ENCODE measurements around the gene TNFRSF25.

TNFRSF25 gene

GRCh38 chr1:6427441-6428390 is 38.3 kb downstream of the TNFRSF25 start:
- no peak for TF ChIP-seq CTCF (IDR thresholded peaks at IDR 0.05; ENCODE audit: insufficient read depth, low read length, poor library complexity, severe bottlenecking)
- no peak for DNase-seq (ENCODE audit: extremely low read depth, insufficient read length)
- Histone ChIP-seq H3K27me3 (replicated peaks; ENCODE audit: control insufficient read depth, insufficient read depth, low read length) (no peaks in the 10 kb centered on the region; the same call in 1 of the 2 replicates), H3K4me3 (replicated peaks; ENCODE audit: low read depth, low read length) (no peak overlapping the region), H3K36me3 (ENCODE audit: control insufficient read depth, insufficient read depth, low read length) (no peaks in the 10 kb centered on the region)

- H3K4me3 ChIP-seq (replicated peaks; ENCODE audit: low read depth, low read length) = no peak overlapping the region
- H3K27me3 ChIP-seq (replicated peaks; ENCODE audit: control insufficient read depth, insufficient read depth, low read length) = no peaks in the 10 kb centered on the region; the same call in 1 of the 2 replicates
- H3K36me3 ChIP-seq (ENCODE audit: control insufficient read depth, insufficient read depth, low read length) = no peaks in the 10 kb centered on the region
- no peak for TF ChIP-seq CTCF (IDR thresholded peaks at IDR 0.05; ENCODE audit: insufficient read depth, low read length, poor library complexity, severe bottlenecking)
- no peak for DNase-seq (ENCODE audit: extremely low read depth, insufficient read length)
Observed at GRCh38 chr1:6426972-6427350, 39.0 kb downstream of the TNFRSF25 start.

- Histone ChIP-seq H3K36me3 (ENCODE audit: control insufficient read depth, insufficient read depth, low read length) (no peaks in the 10 kb centered on the region), H3K27me3 (replicated peaks; ENCODE audit: control insufficient read depth, insufficient read depth, low read length) (peaks cover 2% of the 10 kb centered on the region), H3K4me3 (replicated peaks; ENCODE audit: low read depth, low read length) (no peak overlapping the region)
- TF ChIP-seq CTCF (IDR thresholded peaks at IDR 0.05; ENCODE audit: insufficient read depth, low read length, poor library complexity, severe bottlenecking) = no peak
- no peak for DNase-seq (ENCODE audit: extremely low read depth, insufficient read length)
Observed at GRCh38 chr1:6426277-6426971, 39.5 kb downstream of the TNFRSF25 start.

- H3K27me3 ChIP-seq (replicated peaks; ENCODE audit: control insufficient read depth, insufficient read depth, low read length) = peaks cover 4% of the 10 kb centered on the region
- TF ChIP-seq CTCF (IDR thresholded peaks at IDR 0.05; ENCODE audit: insufficient read depth, low read length, poor library complexity, severe bottlenecking) = no peak
- no peaks in the 10 kb centered on the region for H3K36me3 ChIP-seq (ENCODE audit: control insufficient read depth, insufficient read depth, low read length)
- no peak overlapping the region for H3K4me3 ChIP-seq (replicated peaks; ENCODE audit: low read depth, low read length)
- no peak for DNase-seq (ENCODE audit: extremely low read depth, insufficient read length)
Observed at GRCh38 chr1:6425658-6426057, 40.3 kb downstream of the TNFRSF25 start.

GRCh38 chr1:6424619-6425593 is 41.1 kb downstream of the TNFRSF25 start, which contains the start of gene ESPN:
ESPN (plus strand) TSS chr1:6424776; CDS start chr1:6424956, 180 bp downstream.
- no peak for TF ChIP-seq CTCF (IDR thresholded peaks at IDR 0.05; ENCODE audit: insufficient read depth, low read length, poor library complexity, severe bottlenecking)
- no peaks in the 10 kb centered on the region for H3K36me3 ChIP-seq (ENCODE audit: control insufficient read depth, insufficient read depth, low read length)
- no peak within 1 kb of the TSS for H3K4me3 ChIP-seq (replicated peaks; ENCODE audit: low read depth, low read length)
- H3K27me3 ChIP-seq (replicated peaks; ENCODE audit: control insufficient read depth, insufficient read depth, low read length) = peaks cover 6% of the 10 kb centered on the region
- no peak for DNase-seq (ENCODE audit: extremely low read depth, insufficient read length)

Data from GM06990 (cell line).